SH-SY5Y (cell line): ENCODE data around the gene SETBP1.

Experiments used
- GATA2 ChIP-seq: IDR thresholded peaks from 2 replicates; pipeline ENCODE4 v1.6.1; 2011; ENCODE audit warnings: mild to moderate bottlenecking, low read depth, low read length
- GATA3 ChIP-seq: IDR thresholded peaks from 2 replicates; pipeline ENCODE4 v1.6.1; 2011; ENCODE audit warnings: low read depth, mild to moderate bottlenecking, low read length, moderate library complexity

DNA sequence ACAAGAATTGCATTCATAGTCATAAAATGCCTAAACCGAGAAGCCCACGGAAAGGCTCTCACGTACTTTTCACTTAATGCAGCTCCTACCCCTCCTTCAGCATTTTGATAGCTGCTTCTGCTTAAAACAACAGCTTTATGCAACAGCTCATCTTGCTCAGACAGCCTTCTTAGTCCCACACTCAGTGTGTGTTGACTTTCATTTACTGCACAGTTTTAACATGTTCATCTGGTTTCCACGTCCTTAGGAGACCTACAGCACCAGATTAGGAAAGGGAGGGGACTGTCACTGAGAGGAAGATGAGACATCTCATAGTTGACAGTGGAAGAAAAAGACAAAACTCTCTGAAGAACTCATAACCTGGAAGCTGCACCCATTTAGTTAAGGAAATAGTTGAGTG is 435.4 kb downstream of the SETBP1 start:
- TF ChIP-seq GATA2 (no peak), GATA3 (no peak)
